Stimulated activated naive CD4-positive, alpha-beta T cell (primary cell): ENCODE measurements around the gene SRSF10.
A peak's percentile ranks its signal among the peaks of the same experiment; 100 is the strongest.
"Not testable (repeated sequence)": the region's sequence is repeated elsewhere in the genome, so short reads cannot be mapped to it uniquely, and the experiment has no call there.

Experiments used
- DNase-seq, 6 experiments: peaks; one replicate each; lab custom pipeline; 2025; lab: John Stamatoyannopoulos, UW

SRSF10 gene

GRCh38 chr1:23958810-23959460 lies 21.2 kb downstream of the SRSF10 start:
- peak; percentile 85 to 95 (median 91) for DNase-seq

GRCh38 chr1:23958040-23958809 lies 21.9 kb downstream of the SRSF10 start:
- not testable (repeated sequence) for DNase-seq

GRCh38 chr1:23957096-23957495 lies 23.0 kb downstream of the SRSF10 start:
- DNase-seq: no peak

- DNase-seq: no peak
Observed at GRCh38 chr1:23953020-23953419, 27.1 kb downstream of the SRSF10 start.

- no peak for DNase-seq
Observed at GRCh38 chr1:23947366-23947765, 32.8 kb downstream of the SRSF10 start.

GRCh38 chr1:23936481-23937176 lies 43.5 kb downstream of the SRSF10 start:
- DNase-seq: no peak

- DNase-seq: no peak
Observed at GRCh38 chr1:23931491-23931880, 48.6 kb downstream of the SRSF10 start.

GRCh38 chr1:23930861-23931490 lies 49.2 kb downstream of the SRSF10 start:
- DNase-seq: no peak

GRCh38 chr1:23930270-23930669 lies 49.9 kb downstream of the SRSF10 start:
- DNase-seq: no peak

GRCh38 chr1:23928789-23929188 lies 51.3 kb downstream of the SRSF10 start:
- no peak for DNase-seq

- DNase-seq: no peak
Observed at GRCh38 chr1:23927097-23927496, 53.0 kb downstream of the SRSF10 start.

GRCh38 chr1:23925279-23925678 lies 54.8 kb downstream of the SRSF10 start:
- no peak for DNase-seq

GRCh38 chr1:23924601-23925000 lies 55.5 kb downstream of the SRSF10 start:
- no peak for DNase-seq

- DNase-seq: no peak
Observed at GRCh38 chr1:23923592-23924499, 56.3 kb downstream of the SRSF10 start.

GRCh38 chr1:23922321-23922943 lies 57.7 kb downstream of the SRSF10 start:
- no peak for DNase-seq

- DNase-seq: peak; percentile 25 to 68 (median 36)
Observed at GRCh38 chr1:23916209-23917131, 63.7 kb downstream of the SRSF10 start.

- DNase-seq: no peak
Observed at GRCh38 chr1:23915466-23915865, 64.7 kb downstream of the SRSF10 start.

- no peak for DNase-seq
Observed at GRCh38 chr1:23914921-23915320, 65.2 kb downstream of the SRSF10 start.
